Measurements from ENCODE around the gene SMO.
"Not testable (repeated sequence)": the region's sequence is repeated elsewhere in the genome, so short reads cannot be mapped to it uniquely, and the experiment has no call there.

SMO gene

GRCh38 chr7:129240119-129240820 is 51.8 kb downstream of the SMO start:
- DNase-seq (ENCODE audit: low read depth, low spot score): peak; percentile 56

- no peak for DNase-seq (ENCODE audit: low read depth, low spot score)
These were observed 55.8 kb downstream of the SMO start for GRCh38 chr7:129244220-129244619.

DNA sequence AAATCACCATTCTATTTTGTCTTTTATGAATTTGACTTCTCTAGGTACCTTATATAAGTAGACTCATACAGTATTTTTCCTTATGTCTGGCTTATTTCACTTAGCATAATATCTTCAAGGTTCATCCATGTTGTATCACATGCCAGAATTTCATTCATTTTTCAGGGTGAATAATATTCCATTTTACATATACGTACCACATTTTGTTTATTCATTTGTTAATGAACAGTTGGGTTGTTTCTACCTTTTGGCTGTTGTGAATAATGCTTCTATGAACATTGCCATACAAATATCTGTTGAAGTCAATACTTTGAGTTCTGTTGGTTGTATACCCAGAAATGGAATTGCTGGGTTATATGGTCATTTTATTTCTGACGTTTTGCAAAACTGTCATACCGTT is 57.1 kb downstream of the SMO start:
- no peak for DNase-seq (ENCODE audit: low read depth, low spot score)

DNA sequence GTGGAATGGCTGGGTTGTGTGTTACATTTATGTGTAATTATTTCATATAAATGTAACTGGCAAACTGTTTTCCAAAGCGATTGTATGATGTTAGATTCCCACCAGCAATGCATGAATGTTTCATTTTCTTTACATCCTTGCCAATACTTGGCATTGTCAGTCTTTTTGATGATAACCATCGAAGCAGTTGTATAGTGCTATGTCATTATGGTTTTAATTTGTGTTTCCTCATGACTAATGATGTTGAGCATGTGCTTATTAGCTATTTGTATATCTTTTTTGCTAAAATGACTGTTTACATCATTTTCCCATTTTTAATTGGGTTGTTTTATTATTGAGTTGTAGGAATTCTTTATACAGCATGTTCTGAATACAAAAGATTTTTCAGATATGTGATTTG is 58.7 kb downstream of the SMO start:
- no peak for DNase-seq (ENCODE audit: low read depth, low spot score)

- no peak for DNase-seq (ENCODE audit: low read depth, low spot score)
These were observed 63.7 kb downstream of the SMO start for GRCh38 chr7:129252128-129252527.

GRCh38 chr7:129252603-129253002 is 64.2 kb downstream of the SMO start:
- not testable (repeated sequence) for DNase-seq (ENCODE audit: low read depth, low spot score)

GRCh38 chr7:129255800-129256199 is 67.4 kb downstream of the SMO start:
- DNase-seq (ENCODE audit: low read depth, low spot score): no peak

DNA sequence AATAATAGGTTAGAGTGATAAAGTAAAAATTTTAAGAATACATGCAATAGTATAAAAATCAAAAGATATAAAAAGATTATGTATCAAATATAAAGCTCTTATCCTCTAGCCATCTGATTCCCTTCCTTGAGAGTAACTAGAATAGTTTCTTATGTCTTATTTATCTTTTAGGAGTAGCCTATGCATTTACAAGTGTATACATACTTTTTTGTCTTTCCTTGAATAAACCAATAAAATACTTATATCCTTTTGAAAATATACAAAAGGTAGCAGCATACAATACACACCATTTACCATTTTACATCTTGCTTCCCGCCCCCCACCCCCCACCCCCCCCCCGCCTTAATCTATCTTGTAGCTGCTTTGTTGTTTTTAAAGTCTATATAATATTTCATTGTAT is 67.8 kb downstream of the SMO start:
- no peak for DNase-seq (ENCODE audit: low read depth, low spot score)

DNA sequence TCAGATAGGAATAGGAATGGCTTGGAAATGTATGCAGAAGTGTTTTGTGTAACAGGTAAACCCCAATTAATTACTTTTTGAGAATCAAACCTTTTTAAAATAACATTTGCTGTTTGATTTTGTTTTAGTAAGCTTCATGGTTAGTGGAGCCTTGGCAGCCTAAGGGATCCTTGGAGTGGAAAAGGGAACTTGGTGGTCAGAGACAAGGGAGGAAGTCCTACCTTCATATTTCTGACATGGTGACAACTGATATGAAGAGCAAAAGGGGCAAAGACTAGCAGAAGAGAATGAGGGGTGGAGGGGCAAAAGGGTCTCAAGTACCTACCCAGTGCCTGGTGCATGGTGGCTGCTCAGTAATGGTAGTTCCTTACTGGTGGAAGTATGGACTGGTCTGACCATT is 68.7 kb downstream of the SMO start:
- DNase-seq (ENCODE audit: low read depth, low spot score): no peak

DNA sequence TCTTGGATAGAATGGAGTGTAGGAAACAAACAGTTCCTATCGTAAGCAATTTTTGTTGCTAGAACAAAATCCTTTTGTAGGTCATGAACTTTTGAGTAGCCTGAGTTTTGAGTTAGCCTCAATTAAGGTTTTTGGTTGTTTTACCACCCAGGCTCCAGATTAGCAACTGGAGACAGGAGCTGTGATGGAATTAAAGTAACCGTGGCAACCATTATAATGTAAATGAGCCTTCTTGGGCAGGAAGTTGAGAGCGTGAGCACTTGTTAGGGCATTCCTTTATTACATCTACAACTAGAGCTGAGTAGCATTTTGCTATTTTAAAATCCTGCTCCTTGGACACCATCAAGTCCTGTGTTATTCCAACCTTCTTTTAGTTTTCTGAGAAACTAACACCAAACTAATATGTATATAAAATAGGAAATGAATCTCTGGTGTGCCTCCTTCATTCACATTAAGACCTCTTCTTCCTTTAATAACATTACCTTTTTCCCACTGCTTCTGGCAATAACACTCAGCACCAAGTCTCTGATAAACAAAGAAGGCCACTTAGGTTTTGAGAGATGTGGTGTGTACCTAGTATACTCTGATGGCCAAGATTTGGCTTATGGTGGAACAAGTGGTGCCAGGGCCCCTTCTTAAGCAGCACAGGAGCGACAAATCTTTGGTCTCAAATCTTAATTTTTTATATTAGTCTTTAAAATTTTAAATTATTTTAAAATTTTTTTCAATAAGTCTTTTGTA is 70.4 kb downstream of the SMO start:
- peak; percentile 90 for DNase-seq (ENCODE audit: low read depth, low spot score)

- peak; percentile 88 for DNase-seq (ENCODE audit: low read depth, low spot score)
These were observed 73.9 kb downstream of the SMO start for GRCh38 chr7:129262324-129262723.

Data from astrocyte of the hippocampus (primary cell).